SU-DHL-6 (cell line): ENCODE measurements around the gene PRRG3.

Experiments used
- EZH2phosphoT487 ChIP-seq: fragments of 200-600 bp; sonication (generic), shearing (Covaris generic); conservative IDR thresholded peaks from 2 replicates; pipeline ENCODE4 v1.6.1; 2018; ENCODE audit warnings: mild to moderate bottlenecking, antibody characterized with exemption, low read length, moderate library complexity, mixed read lengths
- TF ChIP-seq, protein P1 (sequence below): fragments of 200-600 bp; sonication (generic); IDR thresholded peaks from one replicate; pipeline ENCODE4 v1.5.1; 2017; ENCODE audit warnings: antibody characterized with exemption, mild to moderate bottlenecking, low read length, moderate library complexity; ENCODE audit not compliant: insufficient read depth, poor library complexity, severe bottlenecking

DNA sequence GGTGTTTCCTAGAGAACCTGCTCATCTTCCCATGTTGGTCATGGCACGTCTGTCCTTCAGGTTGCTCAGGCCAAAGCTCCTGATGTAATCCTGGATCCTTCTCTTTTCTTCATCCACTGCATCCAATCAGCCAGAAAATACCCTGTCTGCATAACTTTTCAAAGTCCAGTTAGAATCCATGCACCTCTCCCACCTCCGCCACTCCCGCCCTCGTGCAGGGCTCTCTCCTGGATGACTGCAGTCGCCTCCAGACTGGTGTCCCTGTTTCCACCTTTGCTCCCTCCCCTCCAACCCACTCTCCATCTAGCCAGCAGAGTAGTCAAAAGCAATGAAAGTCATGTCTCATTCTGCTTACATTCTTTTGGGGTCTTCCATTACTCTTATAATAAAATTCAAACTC is 55.3 kb downstream of the PRRG3 start:
- TF ChIP-seq, protein P1, sequence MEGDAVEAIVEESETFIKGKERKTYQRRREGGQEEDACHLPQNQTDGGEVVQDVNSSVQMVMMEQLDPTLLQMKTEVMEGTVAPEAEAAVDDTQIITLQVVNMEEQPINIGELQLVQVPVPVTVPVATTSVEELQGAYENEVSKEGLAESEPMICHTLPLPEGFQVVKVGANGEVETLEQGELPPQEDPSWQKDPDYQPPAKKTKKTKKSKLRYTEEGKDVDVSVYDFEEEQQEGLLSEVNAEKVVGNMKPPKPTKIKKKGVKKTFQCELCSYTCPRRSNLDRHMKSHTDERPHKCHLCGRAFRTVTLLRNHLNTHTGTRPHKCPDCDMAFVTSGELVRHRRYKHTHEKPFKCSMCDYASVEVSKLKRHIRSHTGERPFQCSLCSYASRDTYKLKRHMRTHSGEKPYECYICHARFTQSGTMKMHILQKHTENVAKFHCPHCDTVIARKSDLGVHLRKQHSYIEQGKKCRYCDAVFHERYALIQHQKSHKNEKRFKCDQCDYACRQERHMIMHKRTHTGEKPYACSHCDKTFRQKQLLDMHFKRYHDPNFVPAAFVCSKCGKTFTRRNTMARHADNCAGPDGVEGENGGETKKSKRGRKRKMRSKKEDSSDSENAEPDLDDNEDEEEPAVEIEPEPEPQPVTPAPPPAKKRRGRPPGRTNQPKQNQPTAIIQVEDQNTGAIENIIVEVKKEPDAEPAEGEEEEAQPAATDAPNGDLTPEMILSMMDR: no peak
- TF ChIP-seq EZH2phosphoT487: no peak
